Calu3 (cell line): ENCODE results near the gene PLSCR4. TPM values are rescaled to one million over a fixed set of nuclear protein-coding genes. Genes with fewer than 3 reads are reported as not detected.

Experiments used
- BruUV-seq: library from RNA; stranded (reverse); fragments of 400-500 nt; replicated peaks from 2 replicates; lab custom pipeline; 2021; lab: Mats Ljungman, UMichigan
- CTCF ChIA-PET: fragments of 300-600 bp; sonication (Branson Sonifier 250); formaldehyde crosslinking; loops from one replicate; lab custom pipeline; 2022; ENCODE audit warnings: antibody characterized with exemption; lab: Charles Lee
- DNase-seq: peaks from one replicate; pipeline ENCODE4 v3.0.0; 2022
- H3K27ac Mint-ChIP-seq: one replicate; pipeline ENCODE4 v1.8.0; 2022; ENCODE audit warnings: mixed read lengths; ENCODE audit not compliant: unreplicated experiment
- H3K27me3 Mint-ChIP-seq: one replicate; pipeline ENCODE4 v1.8.0; 2022; ENCODE audit warnings: mixed read lengths; ENCODE audit not compliant: unreplicated experiment
- H3K36me3 Mint-ChIP-seq: one replicate; pipeline ENCODE4 v1.8.0; 2022; ENCODE audit warnings: mild to moderate bottlenecking, moderate library complexity, mixed read lengths; ENCODE audit not compliant: insufficient read depth, unreplicated experiment
- H3K4me1 Mint-ChIP-seq: one replicate; pipeline ENCODE4 v1.8.0; 2022; ENCODE audit warnings: mild to moderate bottlenecking, low read depth, mixed read lengths; ENCODE audit not compliant: unreplicated experiment
- H3K4me3 Mint-ChIP-seq: one replicate; pipeline ENCODE4 v1.8.0; 2022; ENCODE audit warnings: mild to moderate bottlenecking, low read depth, moderate library complexity, mixed read lengths; ENCODE audit not compliant: unreplicated experiment
- H3K9me3 Mint-ChIP-seq: one replicate; pipeline ENCODE4 v1.8.0; 2022; ENCODE audit warnings: low read depth, mixed read lengths; ENCODE audit not compliant: unreplicated experiment
- intact Hi-C: fragments of 100-400 bp; cut with micrococcal nuclease; formaldehyde crosslinking; loops from one replicate; pipeline ENCODE4 v1.10.0; 2022; ENCODE audit not compliant: unreplicated experiment
- total RNA-seq: library from RNA; stranded (reverse); gene quantifications from 2 replicates; pipeline ENCODE4 v1.2.3, GENCODE V29; 2022
- TF ChIP-seq, protein P1 (sequence below): fragments of 200-600 bp; IDR thresholded peaks from one replicate; pipeline ENCODE4 v1.8.0; 2022; ENCODE audit warnings: antibody characterized with exemption; ENCODE audit not compliant: unreplicated experiment

PLSCR4 gene
- total RNA-seq, 1 experiment from 2014 or later, result 10.2 TPM

- intact Hi-C loops, result no loop called here
- no peaks in the 10 kb centered on the region for H3K9me3 Mint-ChIP-seq
- no peaks in the 10 kb centered on the region for H3K36me3 Mint-ChIP-seq
- H3K27ac Mint-ChIP-seq, result no peak overlapping the region
- CTCF ChIA-PET, result interaction anchor here (0.6 to 0.9 kb wide), 3 partner anchors 26 to 747 kb away, joined by 3 to 5 read pairs (median 3); no protein-coding TSS in a partner anchor
- no peak overlapping the region for H3K4me3 Mint-ChIP-seq
- TF ChIP-seq, protein P1, sequence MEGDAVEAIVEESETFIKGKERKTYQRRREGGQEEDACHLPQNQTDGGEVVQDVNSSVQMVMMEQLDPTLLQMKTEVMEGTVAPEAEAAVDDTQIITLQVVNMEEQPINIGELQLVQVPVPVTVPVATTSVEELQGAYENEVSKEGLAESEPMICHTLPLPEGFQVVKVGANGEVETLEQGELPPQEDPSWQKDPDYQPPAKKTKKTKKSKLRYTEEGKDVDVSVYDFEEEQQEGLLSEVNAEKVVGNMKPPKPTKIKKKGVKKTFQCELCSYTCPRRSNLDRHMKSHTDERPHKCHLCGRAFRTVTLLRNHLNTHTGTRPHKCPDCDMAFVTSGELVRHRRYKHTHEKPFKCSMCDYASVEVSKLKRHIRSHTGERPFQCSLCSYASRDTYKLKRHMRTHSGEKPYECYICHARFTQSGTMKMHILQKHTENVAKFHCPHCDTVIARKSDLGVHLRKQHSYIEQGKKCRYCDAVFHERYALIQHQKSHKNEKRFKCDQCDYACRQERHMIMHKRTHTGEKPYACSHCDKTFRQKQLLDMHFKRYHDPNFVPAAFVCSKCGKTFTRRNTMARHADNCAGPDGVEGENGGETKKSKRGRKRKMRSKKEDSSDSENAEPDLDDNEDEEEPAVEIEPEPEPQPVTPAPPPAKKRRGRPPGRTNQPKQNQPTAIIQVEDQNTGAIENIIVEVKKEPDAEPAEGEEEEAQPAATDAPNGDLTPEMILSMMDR, result no peak
- no TSS peak for BruUV-seq
- DNase-seq, result no peak
- no peaks in the 10 kb centered on the region for H3K4me1 Mint-ChIP-seq
- H3K27me3 Mint-ChIP-seq, result no peaks in the 10 kb centered on the region
These were observed 54.1 kb downstream of the PLSCR4 start for GRCh38 chr3:146196789-146197188.

DNA sequence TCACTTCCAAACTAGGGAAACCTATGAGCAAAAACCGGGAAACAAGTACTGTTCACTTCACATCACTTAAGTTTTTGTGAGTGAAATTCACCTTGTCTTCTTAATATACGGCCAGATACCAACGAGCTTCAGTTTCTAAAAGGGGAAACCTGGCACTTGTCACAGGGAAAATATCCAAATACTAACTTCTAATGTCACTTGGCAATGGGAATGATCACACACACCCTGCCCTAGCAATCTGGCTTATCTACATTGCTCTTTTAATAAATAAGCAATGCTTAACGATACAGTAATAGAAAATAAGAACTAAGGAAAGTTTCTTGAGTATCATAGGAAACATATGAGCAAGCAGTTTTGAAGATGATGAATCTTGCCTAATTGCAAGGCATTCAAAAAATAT is 55.3 kb downstream of the PLSCR4 start:
- Mint-ChIP-seq H3K27ac (no peak overlapping the region), H3K36me3 (no peaks in the 10 kb centered on the region), H3K27me3 (no peaks in the 10 kb centered on the region), H3K4me3 (no peak overlapping the region), H3K4me1 (no peaks in the 10 kb centered on the region), H3K9me3 (no peaks in the 10 kb centered on the region)
- TF ChIP-seq, protein P1, result no peak
- DNase-seq, result no peak
- intact Hi-C loops, result no loop called here
- BruUV-seq, result no TSS peak
- CTCF ChIA-PET, result interaction anchor here (0.7 to 1.0 kb wide), 2 partner anchors 12 to 131 kb away, joined by 3 read pairs; no protein-coding TSS in a partner anchor

DNA sequence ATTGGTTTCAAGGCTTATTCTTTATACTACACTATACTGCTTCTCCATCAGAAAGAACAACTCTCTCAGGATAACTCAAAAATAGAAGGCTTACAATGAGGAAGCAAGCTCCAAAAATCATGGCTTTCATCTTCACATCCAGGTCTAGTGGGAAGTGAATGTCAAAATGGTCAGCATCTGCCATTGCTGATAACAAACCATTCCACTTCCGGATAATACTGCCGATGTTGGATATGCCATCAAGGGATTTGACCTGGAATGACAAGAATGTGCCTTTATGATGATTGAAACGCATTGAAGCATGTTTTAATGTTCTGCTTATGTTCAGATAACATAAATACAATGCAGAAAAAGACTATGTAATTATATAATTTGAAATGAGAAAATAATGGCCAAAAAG is 55.9 kb downstream of the PLSCR4 start:
- no peak for DNase-seq
- Mint-ChIP-seq H3K27ac (no peak overlapping the region), H3K9me3 (no peaks in the 10 kb centered on the region), H3K27me3 (no peaks in the 10 kb centered on the region), H3K4me3 (no peak overlapping the region), H3K36me3 (no peaks in the 10 kb centered on the region), H3K4me1 (peaks cover 3% of the 10 kb centered on the region)
- TF ChIP-seq, protein P1, result no peak
- intact Hi-C loops, result no loop called here
- BruUV-seq, result no TSS peak
- CTCF ChIA-PET, result interaction anchor here (0.7 to 1.0 kb wide), 2 partner anchors 11 to 132 kb away, joined by 3 read pairs; no protein-coding TSS in a partner anchor

- Mint-ChIP-seq H3K4me1 (peaks cover 13% of the 10 kb centered on the region), H3K4me3 (no peak overlapping the region), H3K36me3 (no peaks in the 10 kb centered on the region), H3K27me3 (no peaks in the 10 kb centered on the region), H3K9me3 (no peaks in the 10 kb centered on the region), H3K27ac (no peak overlapping the region)
- no TSS peak for BruUV-seq
- TF ChIP-seq, protein P1, result no peak
- intact Hi-C loops, result no loop called here
- CTCF ChIA-PET, result interaction anchor here (1.1 to 4.9 kb wide), 3 partner anchors 126 to 136 kb away, joined by 3 to 114 read pairs (median 108); no protein-coding TSS in a partner anchor
- no peak for DNase-seq
These were observed 59.9 kb downstream of the PLSCR4 start for GRCh38 chr3:146191051-146191450.
